WTC11 (cell line): ENCODE data around the gene MAML3. TPM values are rescaled to one million over a fixed set of nuclear protein-coding genes. Genes with fewer than 3 reads are reported as not detected.

Experiments
- ATAC-seq: fragments of 200-7000 bp; cut with Tn5 transposase; 2 replicates; pipeline ENCODE4 v1.10.0; 2021; ENCODE audit warnings: mild to moderate bottlenecking, moderate library complexity
- CTCF ChIA-PET: fragments of 300-600 bp; sonication (Branson Sonifier 250); formaldehyde crosslinking; loops from one replicate; lab custom pipeline; 2021; ENCODE audit warnings: antibody characterized with exemption; lab: Charles Lee
- POLR2A ChIA-PET: fragments of 350-600 bp; sonication (Branson Sonifier 250); formaldehyde crosslinking; loops from one replicate; lab custom pipeline; 2021; ENCODE audit warnings: antibody characterized with exemption; lab: Charles Lee
- DNase-seq: peaks from one replicate; pipeline ENCODE4 v3.0.0; 2021; ENCODE audit warnings: low spot score
- H3K27ac Mint-ChIP-seq: 2 replicates; pipeline ENCODE4 v1.8.0; 2021; ENCODE audit warnings: mixed read lengths
- H3K27me3 Mint-ChIP-seq: 2 replicates; pipeline ENCODE4 v1.8.0; 2021; ENCODE audit warnings: low read depth, mild to moderate bottlenecking, moderate library complexity, mixed read lengths
- H3K36me3 Mint-ChIP-seq: 2 replicates; pipeline ENCODE4 v1.8.0; 2021; ENCODE audit warnings: mixed read lengths
- H3K4me1 Mint-ChIP-seq: 2 replicates; pipeline ENCODE4 v1.8.0; 2022; ENCODE audit warnings: mixed read lengths
- H3K4me3 Mint-ChIP-seq: 2 replicates; pipeline ENCODE4 v1.8.0; 2021; ENCODE audit warnings: mild to moderate bottlenecking, moderate library complexity, mixed read lengths
- H3K9me3 Mint-ChIP-seq: 2 replicates; pipeline ENCODE4 v1.8.0; 2021; ENCODE audit warnings: mixed read lengths
- GTF2I ChIP-seq: fragments of 250-450 bp; sonication (Bioruptor Pico); conservative IDR thresholded peaks from 2 replicates; pipeline ENCODE4 v1.4.0; 2021; ENCODE audit warnings: mild to moderate bottlenecking
- JUN ChIP-seq: sonication (generic); formaldehyde crosslinking; IDR thresholded peaks from 2 replicates; pipeline ENCODE4 v1.8.0; 2023; ENCODE audit warnings: mild to moderate bottlenecking, missing genetic modification reagents
- NFE2L1 ChIP-seq: sonication (generic); formaldehyde crosslinking; IDR thresholded peaks from 2 replicates; pipeline ENCODE4 v1.8.1; 2023; ENCODE audit warnings: missing genetic modification reagents
- RELA ChIP-seq: sonication (generic); formaldehyde crosslinking; IDR thresholded peaks from 2 replicates; pipeline ENCODE4 v1.8.1; 2022; ENCODE audit warnings: missing genetic modification reagents, mild to moderate bottlenecking, borderline replicate concordance
- SP1 ChIP-seq: sonication (generic); formaldehyde crosslinking; conservative IDR thresholded peaks from 2 replicates; pipeline ENCODE4 v1.8.1; 2022; ENCODE audit warnings: missing genetic modification reagents
- TEAD1 ChIP-seq: sonication (generic); formaldehyde crosslinking; IDR thresholded peaks from 2 replicates; pipeline ENCODE4 v1.8.0; 2022; ENCODE audit warnings: mild to moderate bottlenecking, missing genetic modification reagents
- TEAD4 ChIP-seq: sonication (generic); formaldehyde crosslinking; IDR thresholded peaks from 2 replicates; pipeline ENCODE4 v1.8.0; 2022; ENCODE audit warnings: mild to moderate bottlenecking, missing genetic modification reagents
- ZNF232 ChIP-seq: sonication (generic); formaldehyde crosslinking; IDR thresholded peaks from 2 replicates; pipeline ENCODE4 v1.8.0; 2022; ENCODE audit warnings: mild to moderate bottlenecking, missing genetic modification reagents
- total RNA-seq: library from RNA; stranded (reverse); gene quantifications from 3 replicates; pipeline ENCODE4 v1.2.3, GENCODE V29; 2021
- TF ChIP-seq, protein P1 (sequence below): sonication (generic); formaldehyde crosslinking; IDR thresholded peaks from 2 replicates; pipeline ENCODE4 v1.8.0; 2023; ENCODE audit warnings: missing genetic modification reagents, mild to moderate bottlenecking, borderline replicate concordance
- TF ChIP-seq, protein P2 (sequence below): fragments of 250-450 bp; sonication (Bioruptor Pico); IDR thresholded peaks from 2 replicates; pipeline ENCODE4 v1.9.0; 2021; ENCODE audit warnings: moderate library complexity, mild to moderate bottlenecking, inconsistent platforms, borderline replicate concordance
- TF ChIP-seq, protein P3 (sequence below): sonication (generic); formaldehyde crosslinking; IDR thresholded peaks from 2 replicates; pipeline ENCODE4 v1.8.1; 2023; ENCODE audit warnings: mild to moderate bottlenecking, missing genetic modification reagents
- TF ChIP-seq, protein P4 (sequence below): fragments of 250-450 bp; sonication (Bioruptor Pico); conservative IDR thresholded peaks from 2 replicates; pipeline ENCODE4 v1.9.0; 2021; ENCODE audit warnings: mild to moderate bottlenecking
- TF ChIP-seq, protein P5 (sequence below): sonication (generic); formaldehyde crosslinking; IDR thresholded peaks from 2 replicates; pipeline ENCODE4 v1.8.0; 2023; ENCODE audit warnings: mild to moderate bottlenecking, missing genetic modification reagents
- TF ChIP-seq, protein P6 (sequence below): sonication (generic); formaldehyde crosslinking; IDR thresholded peaks from 2 replicates; pipeline ENCODE4 v1.8.0; 2022; ENCODE audit warnings: mild to moderate bottlenecking, missing genetic modification reagents
- TF ChIP-seq, protein P7 (sequence below): fragments of 250-450 bp; sonication (Bioruptor Pico); IDR thresholded peaks from 2 replicates; pipeline ENCODE4 v2.1.2; 2022; ENCODE audit warnings: mild to moderate bottlenecking, moderate library complexity
- TF ChIP-seq, protein P8 (sequence below): fragments of 250-450 bp; sonication (Bioruptor Pico); IDR thresholded peaks from 2 replicates; pipeline ENCODE4 v1.9.0; 2021; ENCODE audit warnings: mild to moderate bottlenecking
- TF ChIP-seq, protein P9 (sequence below): sonication (generic); formaldehyde crosslinking; IDR thresholded peaks from 2 replicates; pipeline ENCODE4 v1.8.0; 2022; ENCODE audit warnings: mild to moderate bottlenecking, missing genetic modification reagents

Gene MAML3
- total RNA-seq, 1 experiment from 2014 or later: 7.4 TPM

DNA sequence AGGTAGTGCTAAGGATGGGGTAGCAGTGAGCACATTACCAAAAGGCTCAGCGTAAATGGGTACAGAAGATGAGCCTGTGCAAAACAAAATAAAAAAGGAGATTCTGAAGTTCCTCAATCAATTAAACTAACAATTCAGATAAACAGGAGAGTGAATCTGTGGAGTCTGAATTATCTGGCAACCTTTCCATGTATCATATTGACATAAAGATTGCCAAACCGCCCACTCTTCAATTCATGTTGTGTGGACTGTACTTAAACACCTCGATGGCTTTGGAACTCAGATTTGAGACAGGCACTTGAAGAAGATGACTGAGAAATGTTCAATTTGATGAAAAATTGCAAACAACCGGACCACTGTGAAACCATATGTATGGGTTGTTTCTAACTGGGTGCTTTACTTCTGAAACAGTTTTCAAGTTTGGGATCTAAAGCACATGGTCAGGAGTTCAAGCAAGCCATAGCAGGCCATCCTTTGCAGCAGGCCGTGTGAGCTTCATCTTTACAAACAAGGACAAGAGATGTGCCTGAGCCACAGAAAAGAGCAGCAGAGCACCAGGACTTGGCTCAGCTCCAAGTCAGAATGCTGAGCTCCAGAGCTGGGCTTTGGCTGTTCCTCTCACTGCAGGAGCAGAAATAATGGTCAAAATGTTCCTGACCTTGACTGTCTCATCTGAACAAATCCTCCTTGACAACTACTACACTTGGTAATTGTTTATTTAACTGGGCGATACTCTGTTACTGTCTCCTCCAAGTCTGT, 380.2 kb downstream of the MAML3 start:
- ATAC-seq (no peak), DNase-seq (no peak)
- Mint-ChIP-seq H3K27me3 (no peaks in the 10 kb centered on the region; the same call in 1 of the 2 replicates), H3K4me3 (no peak overlapping the region), H3K9me3 (no peaks in the 10 kb centered on the region), H3K4me1 (peaks cover 27% of the 10 kb centered on the region), H3K36me3 (no peaks in the 10 kb centered on the region), H3K27ac (no peak overlapping the region)
- TF ChIP-seq, protein P1, sequence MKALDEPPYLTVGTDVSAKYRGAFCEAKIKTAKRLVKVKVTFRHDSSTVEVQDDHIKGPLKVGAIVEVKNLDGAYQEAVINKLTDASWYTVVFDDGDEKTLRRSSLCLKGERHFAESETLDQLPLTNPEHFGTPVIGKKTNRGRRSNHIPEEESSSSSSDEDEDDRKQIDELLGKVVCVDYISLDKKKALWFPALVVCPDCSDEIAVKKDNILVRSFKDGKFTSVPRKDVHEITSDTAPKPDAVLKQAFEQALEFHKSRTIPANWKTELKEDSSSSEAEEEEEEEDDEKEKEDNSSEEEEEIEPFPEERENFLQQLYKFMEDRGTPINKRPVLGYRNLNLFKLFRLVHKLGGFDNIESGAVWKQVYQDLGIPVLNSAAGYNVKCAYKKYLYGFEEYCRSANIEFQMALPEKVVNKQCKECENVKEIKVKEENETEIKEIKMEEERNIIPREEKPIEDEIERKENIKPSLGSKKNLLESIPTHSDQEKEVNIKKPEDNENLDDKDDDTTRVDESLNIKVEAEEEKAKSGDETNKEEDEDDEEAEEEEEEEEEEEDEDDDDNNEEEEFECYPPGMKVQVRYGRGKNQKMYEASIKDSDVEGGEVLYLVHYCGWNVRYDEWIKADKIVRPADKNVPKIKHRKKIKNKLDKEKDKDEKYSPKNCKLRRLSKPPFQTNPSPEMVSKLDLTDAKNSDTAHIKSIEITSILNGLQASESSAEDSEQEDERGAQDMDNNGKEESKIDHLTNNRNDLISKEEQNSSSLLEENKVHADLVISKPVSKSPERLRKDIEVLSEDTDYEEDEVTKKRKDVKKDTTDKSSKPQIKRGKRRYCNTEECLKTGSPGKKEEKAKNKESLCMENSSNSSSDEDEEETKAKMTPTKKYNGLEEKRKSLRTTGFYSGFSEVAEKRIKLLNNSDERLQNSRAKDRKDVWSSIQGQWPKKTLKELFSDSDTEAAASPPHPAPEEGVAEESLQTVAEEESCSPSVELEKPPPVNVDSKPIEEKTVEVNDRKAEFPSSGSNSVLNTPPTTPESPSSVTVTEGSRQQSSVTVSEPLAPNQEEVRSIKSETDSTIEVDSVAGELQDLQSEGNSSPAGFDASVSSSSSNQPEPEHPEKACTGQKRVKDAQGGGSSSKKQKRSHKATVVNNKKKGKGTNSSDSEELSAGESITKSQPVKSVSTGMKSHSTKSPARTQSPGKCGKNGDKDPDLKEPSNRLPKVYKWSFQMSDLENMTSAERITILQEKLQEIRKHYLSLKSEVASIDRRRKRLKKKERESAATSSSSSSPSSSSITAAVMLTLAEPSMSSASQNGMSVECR (CRISPR knock-in tag): no peak
- TF ChIP-seq, protein P2, sequence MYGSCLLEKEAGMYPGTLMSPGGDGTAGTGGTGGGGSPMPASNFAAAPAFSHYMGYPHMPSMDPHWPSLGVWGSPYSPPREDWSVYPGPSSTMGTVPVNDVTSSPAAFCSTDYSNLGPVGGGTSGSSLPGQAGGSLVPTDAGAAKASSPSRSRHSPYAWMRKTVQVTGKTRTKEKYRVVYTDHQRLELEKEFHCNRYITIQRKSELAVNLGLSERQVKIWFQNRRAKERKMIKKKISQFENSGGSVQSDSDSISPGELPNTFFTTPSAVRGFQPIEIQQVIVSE: no peak
- TF ChIP-seq, protein P3, sequence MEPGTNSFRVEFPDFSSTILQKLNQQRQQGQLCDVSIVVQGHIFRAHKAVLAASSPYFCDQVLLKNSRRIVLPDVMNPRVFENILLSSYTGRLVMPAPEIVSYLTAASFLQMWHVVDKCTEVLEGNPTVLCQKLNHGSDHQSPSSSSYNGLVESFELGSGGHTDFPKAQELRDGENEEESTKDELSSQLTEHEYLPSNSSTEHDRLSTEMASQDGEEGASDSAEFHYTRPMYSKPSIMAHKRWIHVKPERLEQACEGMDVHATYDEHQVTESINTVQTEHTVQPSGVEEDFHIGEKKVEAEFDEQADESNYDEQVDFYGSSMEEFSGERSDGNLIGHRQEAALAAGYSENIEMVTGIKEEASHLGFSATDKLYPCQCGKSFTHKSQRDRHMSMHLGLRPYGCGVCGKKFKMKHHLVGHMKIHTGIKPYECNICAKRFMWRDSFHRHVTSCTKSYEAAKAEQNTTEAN (CRISPR knock-in tag): no peak
- TF ChIP-seq, protein P4, sequence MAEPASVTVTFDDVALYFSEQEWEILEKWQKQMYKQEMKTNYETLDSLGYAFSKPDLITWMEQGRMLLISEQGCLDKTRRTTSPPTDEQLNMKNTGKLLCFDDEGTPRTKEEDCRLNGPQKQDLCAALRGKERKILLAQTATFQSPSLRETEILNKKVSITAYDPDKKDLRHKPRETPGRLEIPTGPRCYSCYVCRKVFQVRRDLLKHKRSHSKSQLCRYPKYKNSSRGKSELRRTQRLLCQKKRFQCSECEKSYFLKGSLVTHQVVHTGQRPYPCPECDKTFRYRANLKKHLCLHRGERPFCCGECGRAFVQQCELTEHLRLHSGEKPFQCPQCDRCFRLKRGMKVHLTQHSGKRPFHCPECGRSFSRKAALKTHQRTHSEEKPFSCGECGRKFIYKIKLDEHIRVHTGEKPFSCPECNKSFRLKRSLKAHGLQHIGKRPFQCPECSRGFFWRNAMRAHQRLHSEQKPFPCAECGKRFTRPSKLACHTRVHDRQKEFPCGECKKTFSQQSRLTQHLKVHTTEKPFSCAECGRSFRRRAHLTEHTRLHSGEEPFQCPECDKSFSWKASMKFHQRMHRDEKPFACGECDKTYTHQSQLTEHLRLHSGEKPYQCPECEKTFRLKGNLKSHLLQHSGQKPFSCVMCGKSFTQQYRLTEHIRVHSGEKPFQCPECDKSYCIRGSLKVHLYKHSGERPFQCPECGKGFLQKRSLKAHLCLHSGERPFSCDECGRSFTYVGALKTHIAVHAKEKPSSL: no peak
- TF ChIP-seq, protein P5, sequence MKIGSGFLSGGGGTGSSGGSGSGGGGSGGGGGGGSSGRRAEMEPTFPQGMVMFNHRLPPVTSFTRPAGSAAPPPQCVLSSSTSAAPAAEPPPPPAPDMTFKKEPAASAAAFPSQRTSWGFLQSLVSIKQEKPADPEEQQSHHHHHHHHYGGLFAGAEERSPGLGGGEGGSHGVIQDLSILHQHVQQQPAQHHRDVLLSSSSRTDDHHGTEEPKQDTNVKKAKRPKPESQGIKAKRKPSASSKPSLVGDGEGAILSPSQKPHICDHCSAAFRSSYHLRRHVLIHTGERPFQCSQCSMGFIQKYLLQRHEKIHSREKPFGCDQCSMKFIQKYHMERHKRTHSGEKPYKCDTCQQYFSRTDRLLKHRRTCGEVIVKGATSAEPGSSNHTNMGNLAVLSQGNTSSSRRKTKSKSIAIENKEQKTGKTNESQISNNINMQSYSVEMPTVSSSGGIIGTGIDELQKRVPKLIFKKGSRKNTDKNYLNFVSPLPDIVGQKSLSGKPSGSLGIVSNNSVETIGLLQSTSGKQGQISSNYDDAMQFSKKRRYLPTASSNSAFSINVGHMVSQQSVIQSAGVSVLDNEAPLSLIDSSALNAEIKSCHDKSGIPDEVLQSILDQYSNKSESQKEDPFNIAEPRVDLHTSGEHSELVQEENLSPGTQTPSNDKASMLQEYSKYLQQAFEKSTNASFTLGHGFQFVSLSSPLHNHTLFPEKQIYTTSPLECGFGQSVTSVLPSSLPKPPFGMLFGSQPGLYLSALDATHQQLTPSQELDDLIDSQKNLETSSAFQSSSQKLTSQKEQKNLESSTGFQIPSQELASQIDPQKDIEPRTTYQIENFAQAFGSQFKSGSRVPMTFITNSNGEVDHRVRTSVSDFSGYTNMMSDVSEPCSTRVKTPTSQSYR: no peak
- TF ChIP-seq ZNF232 (no peak), JUN (CRISPR knock-in tag) (no peak), TEAD4 (no peak), TEAD1 (CRISPR knock-in tag) (no peak), RELA (CRISPR knock-in tag) (no peak), SP1 (CRISPR knock-in tag) (no peak), NFE2L1 (CRISPR knock-in tag) (no peak), GTF2I (CRISPR knock-in tag) (no peak)
- TF ChIP-seq, protein P6, sequence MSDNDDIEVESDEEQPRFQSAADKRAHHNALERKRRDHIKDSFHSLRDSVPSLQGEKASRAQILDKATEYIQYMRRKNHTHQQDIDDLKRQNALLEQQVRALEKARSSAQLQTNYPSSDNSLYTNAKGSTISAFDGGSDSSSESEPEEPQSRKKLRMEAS (CRISPR knock-in tag): no peak
- TF ChIP-seq, protein P7, sequence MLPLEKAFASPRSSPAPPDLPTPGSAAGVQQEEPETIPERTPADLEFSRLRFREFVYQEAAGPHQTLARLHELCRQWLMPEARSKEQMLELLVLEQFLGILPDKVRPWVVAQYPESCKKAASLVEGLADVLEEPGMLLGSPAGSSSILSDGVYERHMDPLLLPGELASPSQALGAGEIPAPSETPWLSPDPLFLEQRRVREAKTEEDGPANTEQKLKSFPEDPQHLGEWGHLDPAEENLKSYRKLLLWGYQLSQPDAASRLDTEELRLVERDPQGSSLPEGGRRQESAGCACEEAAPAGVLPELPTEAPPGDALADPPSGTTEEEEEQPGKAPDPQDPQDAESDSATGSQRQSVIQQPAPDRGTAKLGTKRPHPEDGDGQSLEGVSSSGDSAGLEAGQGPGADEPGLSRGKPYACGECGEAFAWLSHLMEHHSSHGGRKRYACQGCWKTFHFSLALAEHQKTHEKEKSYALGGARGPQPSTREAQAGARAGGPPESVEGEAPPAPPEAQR: no peak
- TF ChIP-seq, protein P8, sequence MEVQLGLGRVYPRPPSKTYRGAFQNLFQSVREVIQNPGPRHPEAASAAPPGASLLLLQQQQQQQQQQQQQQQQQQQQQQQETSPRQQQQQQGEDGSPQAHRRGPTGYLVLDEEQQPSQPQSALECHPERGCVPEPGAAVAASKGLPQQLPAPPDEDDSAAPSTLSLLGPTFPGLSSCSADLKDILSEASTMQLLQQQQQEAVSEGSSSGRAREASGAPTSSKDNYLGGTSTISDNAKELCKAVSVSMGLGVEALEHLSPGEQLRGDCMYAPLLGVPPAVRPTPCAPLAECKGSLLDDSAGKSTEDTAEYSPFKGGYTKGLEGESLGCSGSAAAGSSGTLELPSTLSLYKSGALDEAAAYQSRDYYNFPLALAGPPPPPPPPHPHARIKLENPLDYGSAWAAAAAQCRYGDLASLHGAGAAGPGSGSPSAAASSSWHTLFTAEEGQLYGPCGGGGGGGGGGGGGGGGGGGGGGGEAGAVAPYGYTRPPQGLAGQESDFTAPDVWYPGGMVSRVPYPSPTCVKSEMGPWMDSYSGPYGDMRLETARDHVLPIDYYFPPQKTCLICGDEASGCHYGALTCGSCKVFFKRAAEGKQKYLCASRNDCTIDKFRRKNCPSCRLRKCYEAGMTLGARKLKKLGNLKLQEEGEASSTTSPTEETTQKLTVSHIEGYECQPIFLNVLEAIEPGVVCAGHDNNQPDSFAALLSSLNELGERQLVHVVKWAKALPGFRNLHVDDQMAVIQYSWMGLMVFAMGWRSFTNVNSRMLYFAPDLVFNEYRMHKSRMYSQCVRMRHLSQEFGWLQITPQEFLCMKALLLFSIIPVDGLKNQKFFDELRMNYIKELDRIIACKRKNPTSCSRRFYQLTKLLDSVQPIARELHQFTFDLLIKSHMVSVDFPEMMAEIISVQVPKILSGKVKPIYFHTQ (CRISPR knock-in tag): no peak
- TF ChIP-seq, protein P9, sequence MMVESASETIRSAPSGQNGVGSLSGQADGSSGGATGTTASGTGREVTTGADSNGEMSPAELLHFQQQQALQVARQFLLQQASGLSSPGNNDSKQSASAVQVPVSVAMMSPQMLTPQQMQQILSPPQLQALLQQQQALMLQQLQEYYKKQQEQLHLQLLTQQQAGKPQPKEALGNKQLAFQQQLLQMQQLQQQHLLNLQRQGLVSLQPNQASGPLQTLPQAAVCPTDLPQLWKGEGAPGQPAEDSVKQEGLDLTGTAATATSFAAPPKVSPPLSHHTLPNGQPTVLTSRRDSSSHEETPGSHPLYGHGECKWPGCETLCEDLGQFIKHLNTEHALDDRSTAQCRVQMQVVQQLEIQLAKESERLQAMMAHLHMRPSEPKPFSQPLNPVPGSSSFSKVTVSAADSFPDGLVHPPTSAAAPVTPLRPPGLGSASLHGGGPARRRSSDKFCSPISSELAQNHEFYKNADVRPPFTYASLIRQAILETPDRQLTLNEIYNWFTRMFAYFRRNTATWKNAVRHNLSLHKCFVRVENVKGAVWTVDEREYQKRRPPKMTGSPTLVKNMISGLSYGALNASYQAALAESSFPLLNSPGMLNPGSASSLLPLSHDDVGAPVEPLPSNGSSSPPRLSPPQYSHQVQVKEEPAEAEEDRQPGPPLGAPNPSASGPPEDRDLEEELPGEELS (CRISPR knock-in tag): no peak
- ChIA-PET CTCF (no interaction called here), POLR2A (interaction anchor here (0.9 kb wide), 1 partner anchor 10 kb away, joined by 3 read pairs; no protein-coding TSS in a partner anchor)
